ENCODE data around the gene MIAT. TPM values are rescaled to one million over a fixed set of nuclear protein-coding genes. Genes with fewer than 3 reads are reported as not detected.

Gene MIAT
- total and polyA plus RNA-seq, 2 of the 13 experiments (the other 11 are each of a cell fraction or from before 2014, with no cell fraction given) = 0.04 TPM; not detected in 1

DNA sequence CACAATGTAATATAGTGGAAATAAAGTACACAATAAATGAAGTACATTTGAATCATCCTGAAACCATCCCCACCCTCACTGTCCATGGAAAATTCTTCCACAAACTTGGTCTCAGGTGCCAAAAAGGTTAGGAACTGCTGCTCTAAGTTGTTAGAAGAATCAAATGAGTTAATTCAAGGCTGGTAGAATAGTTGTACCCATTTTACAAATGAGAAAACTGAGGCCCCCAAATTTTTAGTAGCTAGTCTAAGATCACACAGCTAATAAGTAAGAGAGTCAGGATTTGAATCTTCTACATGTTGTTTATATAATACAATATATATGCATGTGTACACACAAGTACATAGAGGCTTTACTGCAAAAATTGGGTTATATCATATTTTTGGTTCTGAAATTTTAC lies 43.1 kb downstream of the MIAT start:
- intact Hi-C loops (cut with micrococcal nuclease; ENCODE audit: unreplicated experiment) = no loop called here
- no peaks in the 10 kb centered on the region for H3K9me3 ChIP-seq (ENCODE audit: low read length)
- DNase-seq (ENCODE audit: low spot score) = no peak
- TF ChIP-seq ZNF597 (CRISPR knock-in tag; IDR thresholded peaks at IDR 0.05) (no peak), ATF4 (CRISPR knock-in tag; IDR thresholded peaks at IDR 0.05) (no peak), ZNF709 (CRISPR knock-in tag; IDR thresholded peaks at IDR 0.05) (no peak), POGZ (CRISPR knock-in tag; IDR thresholded peaks at IDR 0.05) (no peak), ZFY (CRISPR knock-in tag; IDR thresholded peaks at IDR 0.05) (no peak), ZNF354B (CRISPR knock-in tag; IDR thresholded peaks at IDR 0.05) (no peak), CCDC6 (CRISPR knock-in tag; IDR thresholded peaks at IDR 0.05) (no peak), ZNF335 (CRISPR knock-in tag; IDR thresholded peaks at IDR 0.05) (no peak), PHF8 (CRISPR knock-in tag; IDR thresholded peaks at IDR 0.05) (no peak), SPEN (CRISPR knock-in tag; IDR thresholded peaks at IDR 0.05; ENCODE audit: low read depth) (no peak), POLR2A (IDR thresholded peaks at IDR 0.05; ENCODE audit: insufficient read depth in 1 of 2, low read depth in 2 of 2, low read length in 2 of 2) (no peak), ZSCAN5A (CRISPR knock-in tag; IDR thresholded peaks at IDR 0.05; ENCODE audit: borderline replicate concordance) (no peak), MAZ (IDR thresholded peaks at IDR 0.05; ENCODE audit: borderline replicate concordance, low read depth, low read length) (no peak), MAZ (CRISPR knock-in tag; IDR thresholded peaks at IDR 0.05; ENCODE audit: low read depth) (no peak)
- TF ChIP-seq, protein P1, sequence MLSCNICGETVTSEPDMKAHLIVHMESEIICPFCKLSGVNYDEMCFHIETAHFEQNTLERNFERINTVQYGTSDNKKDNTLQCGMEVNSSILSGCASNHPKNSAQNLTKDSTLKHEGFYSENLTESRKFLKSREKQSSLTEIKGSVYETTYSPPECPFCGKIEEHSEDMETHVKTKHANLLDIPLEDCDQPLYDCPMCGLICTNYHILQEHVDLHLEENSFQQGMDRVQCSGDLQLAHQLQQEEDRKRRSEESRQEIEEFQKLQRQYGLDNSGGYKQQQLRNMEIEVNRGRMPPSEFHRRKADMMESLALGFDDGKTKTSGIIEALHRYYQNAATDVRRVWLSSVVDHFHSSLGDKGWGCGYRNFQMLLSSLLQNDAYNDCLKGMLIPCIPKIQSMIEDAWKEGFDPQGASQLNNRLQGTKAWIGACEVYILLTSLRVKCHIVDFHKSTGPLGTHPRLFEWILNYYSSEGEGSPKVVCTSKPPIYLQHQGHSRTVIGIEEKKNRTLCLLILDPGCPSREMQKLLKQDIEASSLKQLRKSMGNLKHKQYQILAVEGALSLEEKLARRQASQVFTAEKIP (CRISPR knock-in tag; IDR thresholded peaks at IDR 0.05; ENCODE audit: borderline replicate concordance) = no peak
- TF ChIP-seq, protein P2, sequence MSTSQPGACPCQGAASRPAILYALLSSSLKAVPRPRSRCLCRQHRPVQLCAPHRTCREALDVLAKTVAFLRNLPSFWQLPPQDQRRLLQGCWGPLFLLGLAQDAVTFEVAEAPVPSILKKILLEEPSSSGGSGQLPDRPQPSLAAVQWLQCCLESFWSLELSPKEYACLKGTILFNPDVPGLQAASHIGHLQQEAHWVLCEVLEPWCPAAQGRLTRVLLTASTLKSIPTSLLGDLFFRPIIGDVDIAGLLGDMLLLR (CRISPR knock-in tag; IDR thresholded peaks at IDR 0.05) = no peak
- no peaks in the 10 kb centered on the region for H3K4me1 ChIP-seq (ENCODE audit: insufficient read depth, low read length)
- in situ Hi-C loops (cut with HindIII; ENCODE audit: extremely low pct_ligation_motif_present, low pct_unique_long_range_greater_than_20kb) = no loop called here
- H4K20me1 ChIP-seq (ENCODE audit: insufficient read depth, low read length) = no peaks in the 10 kb centered on the region
- FAIRE-seq = no peak
- H3K36me3 ChIP-seq (replicated peaks in 1 of 2; ENCODE audit: control insufficient read depth in 1 of 2, insufficient read depth in 2 of 2, low read length in 2 of 2) = no peaks in the 10 kb centered on the region
- no peaks in the 10 kb centered on the region for H3K27me3 ChIP-seq (ENCODE audit: control insufficient read depth in 1 of 2, insufficient read depth in 2 of 2, low read length in 2 of 2)
- no peak overlapping the region for H3K4me3 ChIP-seq (replicated peaks in 1 of 3; ENCODE audit: insufficient read depth in 1 of 3, low read depth in 2 of 3, low read length in 3 of 3)
- ChIA-PET POLR2A (no interaction called here), CTCF (ENCODE audit: low intra/inter-chr PET ratio, low total read pairs) (no interaction called here)
- H3K9ac ChIP-seq (ENCODE audit: insufficient read depth, low read depth, low read length) = no peak overlapping the region
- no peak overlapping the region for H2AFZ ChIP-seq (ENCODE audit: low read length)
- no peak overlapping the region for H3K4me2 ChIP-seq (ENCODE audit: low read depth, low read length)
- BruUV-seq (replicated peaks) = no TSS peak
- no peak for ATAC-seq
- H3K27ac ChIP-seq (ENCODE audit: extremely low read length, insufficient read depth, low read length) = no peak overlapping the region
- no peaks in the 10 kb centered on the region for H3K79me2 ChIP-seq (ENCODE audit: insufficient read depth, low read length)
